Stimulated activated CD8-positive, alpha-beta memory T cell treated with anti-CD3 and anti-CD28 coated beads, Interleukin-4, amount 100 ng/mL, for 1 hour (primary cell): ENCODE data around the gene C1orf52.
"Not testable (repeated sequence)": the region's sequence is repeated elsewhere in the genome, so short reads cannot be mapped to it uniquely, and the experiment has no call there.

Experiments used
- DNase-seq, 2 donors: peaks; one replicate each; pipeline ENCODE4 v3.0.0-alpha.2; 2020; ENCODE audit warnings: low read depth in 2 of 2, low spot score in 1 of 2

C1orf52 gene

GRCh38 chr1:85278853-85279314 lies 19.4 kb upstream of the C1orf52 start:
- DNase-seq, result no peak

GRCh38 chr1:85277802-85278201 lies 18.3 kb upstream of the C1orf52 start:
- no peak for DNase-seq

- DNase-seq, result no peak
These were observed 17.6 kb upstream of the C1orf52 start for GRCh38 chr1:85276978-85277639.

DNA sequence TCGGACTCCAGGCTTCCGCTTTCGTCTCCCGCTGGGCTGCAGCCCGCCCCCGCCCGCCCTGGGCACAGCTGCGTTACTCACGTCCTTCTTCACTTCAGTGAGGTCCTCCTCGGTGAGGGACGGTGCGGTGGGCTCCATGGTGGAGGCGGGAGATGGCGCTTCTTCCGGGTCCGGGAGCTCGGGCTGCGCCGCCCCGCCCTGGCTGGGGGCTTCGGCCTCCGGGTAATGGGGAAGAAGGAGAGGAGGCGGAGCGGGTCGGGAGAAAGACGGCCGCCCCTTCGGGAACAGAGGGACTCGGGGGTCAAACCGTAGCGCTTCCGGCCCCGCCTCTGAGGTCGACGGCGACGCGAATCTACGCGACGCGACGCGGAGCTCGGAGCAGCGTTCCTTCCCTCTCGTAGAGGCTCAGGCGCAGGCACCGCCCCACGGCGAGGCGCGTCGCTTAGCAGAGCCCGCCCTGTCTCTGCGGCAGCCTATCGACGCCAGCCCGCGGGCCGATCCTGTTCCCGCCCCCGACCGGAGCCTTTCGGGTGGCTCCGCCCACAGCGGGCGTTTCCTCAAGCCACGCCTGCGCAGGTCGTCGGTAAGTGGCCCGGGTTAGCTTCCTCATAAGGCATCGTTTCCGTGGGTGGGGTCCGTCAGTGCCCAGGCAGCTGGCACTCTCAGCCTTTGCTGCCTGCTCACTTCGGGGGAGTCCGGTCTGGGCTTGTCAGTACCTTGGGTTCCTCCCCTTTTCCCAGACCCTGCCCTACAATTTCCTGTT lies 16.9 kb upstream of the C1orf52 start, which contains the start of gene BCL10:
TSS of gene BCL10 (minus strand) at position 418 of the 763 bp plus-strand sequence. CDS start at position 138, 280 bp downstream.
- peak; percentile 91 to 96 for DNase-seq

DNA sequence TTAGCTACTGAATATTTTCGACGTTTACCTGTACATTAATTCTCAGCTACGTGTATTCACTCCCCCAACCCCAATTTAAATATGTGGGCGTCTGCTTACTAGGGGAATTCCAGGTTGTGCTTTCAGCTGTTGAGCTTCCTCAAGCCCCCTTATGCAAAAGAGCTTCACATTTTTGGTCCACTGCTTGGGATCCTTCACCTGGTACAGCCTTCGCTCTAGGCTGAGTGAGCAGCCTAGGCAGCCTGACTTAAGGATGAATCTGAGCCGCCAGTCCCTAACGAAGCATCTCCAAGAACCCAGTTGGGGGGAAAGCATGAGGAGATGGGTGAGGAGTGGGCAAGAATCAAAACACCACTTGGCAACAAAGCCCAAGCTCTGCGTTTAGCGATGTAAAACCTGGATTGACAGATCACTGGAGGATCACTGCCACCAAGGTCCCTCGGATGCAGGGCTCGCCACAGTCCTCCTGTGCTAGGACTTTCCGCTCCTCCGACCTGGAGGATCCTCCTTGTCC lies 16.3 kb upstream of the C1orf52 start:
- DNase-seq, result no peak

- no peak for DNase-seq
These were observed 15.5 kb upstream of the C1orf52 start for GRCh38 chr1:85274969-85275453.

DNA sequence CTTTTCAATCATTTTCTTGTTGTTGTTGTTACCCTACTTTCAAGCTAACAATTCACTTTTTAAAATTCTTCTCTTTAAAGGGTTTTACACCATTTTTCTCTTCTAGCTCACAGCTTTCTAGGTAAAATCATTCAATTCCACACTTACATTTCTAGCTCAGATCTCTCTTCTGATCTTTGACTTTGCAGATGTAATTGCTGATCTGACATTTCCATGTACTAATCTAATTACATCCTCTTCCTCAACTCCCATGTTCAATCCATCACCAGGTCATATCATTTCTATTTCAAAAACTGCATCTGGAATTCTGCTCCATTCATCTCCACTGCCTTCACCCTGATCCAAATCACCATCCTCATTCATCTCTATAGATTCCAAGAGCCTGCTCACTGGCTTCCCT lies 13.9 kb upstream of the C1orf52 start:
- DNase-seq, result no peak

- DNase-seq, result no peak
These were observed 9.5 kb upstream of the C1orf52 start for GRCh38 chr1:85268801-85269585.

DNA sequence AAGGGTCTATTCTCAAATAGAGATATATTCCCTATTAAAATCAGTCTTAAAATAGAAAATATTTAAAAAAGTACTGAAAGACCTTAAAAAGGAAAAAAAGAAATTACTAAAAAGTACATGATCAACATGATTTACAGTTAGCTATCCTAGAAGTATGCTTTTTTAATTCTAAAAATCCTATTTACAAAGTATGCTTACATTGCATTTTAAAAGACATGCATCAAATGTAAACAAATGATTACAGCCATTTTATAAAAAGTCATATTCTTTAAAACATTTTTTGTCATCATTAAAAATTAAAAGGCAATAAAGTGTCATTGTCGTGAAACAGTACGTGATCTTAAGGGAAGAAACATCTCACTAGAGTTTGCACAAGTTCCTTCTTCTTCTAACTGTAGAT lies 7.9 kb upstream of the C1orf52 start:
- DNase-seq, result no peak

DNA sequence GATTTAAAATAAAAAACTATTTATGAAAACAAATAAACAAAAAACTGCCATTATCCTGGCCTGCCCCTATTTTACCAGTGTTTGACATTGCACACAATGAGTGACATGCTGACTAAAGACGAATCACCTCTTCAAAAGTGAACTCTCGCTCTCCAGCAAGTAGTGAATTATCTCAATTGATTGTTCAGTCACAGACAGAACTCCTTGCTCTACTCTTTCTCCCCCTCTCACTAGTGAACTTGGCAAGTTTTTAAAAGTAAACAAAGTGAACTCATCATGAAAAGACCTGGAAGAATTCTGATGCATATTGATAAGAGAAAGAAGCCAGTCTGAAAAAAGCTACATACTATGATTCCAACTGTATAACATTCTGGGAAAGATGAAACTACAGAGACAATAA lies 4.7 kb upstream of the C1orf52 start:
- no peak for DNase-seq

- DNase-seq, result no peak
These were observed 3.5 kb upstream of the C1orf52 start for GRCh38 chr1:85262985-85263384.

- DNase-seq, result no peak
These were observed 431 bp upstream of the C1orf52 start for GRCh38 chr1:85259912-85260274.

DNA sequence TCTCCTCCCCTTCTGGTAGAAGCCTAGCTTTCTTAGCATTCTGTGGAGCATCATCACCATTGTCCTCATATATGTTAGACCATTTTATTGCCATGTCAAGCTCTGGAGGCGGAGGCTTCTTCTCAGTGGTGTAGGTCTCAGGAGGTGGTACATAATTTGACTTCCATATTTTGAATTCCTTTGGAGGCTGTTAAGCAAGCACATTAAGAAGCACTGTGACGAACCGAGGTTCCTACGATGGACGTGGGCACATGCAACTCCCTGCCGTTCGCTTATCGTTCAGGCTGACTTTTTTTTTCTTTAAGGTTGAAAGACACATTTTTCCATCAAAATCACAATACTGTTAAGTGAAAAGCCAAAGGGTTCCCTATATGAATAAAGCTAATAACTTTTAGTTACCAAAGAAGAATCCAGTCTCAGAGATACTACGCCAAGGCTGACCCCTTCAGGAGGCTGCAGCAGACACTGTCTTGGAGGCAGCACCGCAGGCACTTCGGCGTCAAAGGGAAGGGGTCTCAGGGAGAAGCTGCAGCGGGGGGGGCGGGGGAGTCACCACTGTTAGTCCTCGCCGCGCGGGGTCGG lies 835 bp downstream of the C1orf52 start:
- DNase-seq, result no peak

- DNase-seq, result not testable (repeated sequence)
These were observed 10.4 kb downstream of the C1orf52 start for GRCh38 chr1:85249042-85249441.

- no peak for DNase-seq
These were observed 13.6 kb downstream of the C1orf52 start for GRCh38 chr1:85245891-85246290.

DNA sequence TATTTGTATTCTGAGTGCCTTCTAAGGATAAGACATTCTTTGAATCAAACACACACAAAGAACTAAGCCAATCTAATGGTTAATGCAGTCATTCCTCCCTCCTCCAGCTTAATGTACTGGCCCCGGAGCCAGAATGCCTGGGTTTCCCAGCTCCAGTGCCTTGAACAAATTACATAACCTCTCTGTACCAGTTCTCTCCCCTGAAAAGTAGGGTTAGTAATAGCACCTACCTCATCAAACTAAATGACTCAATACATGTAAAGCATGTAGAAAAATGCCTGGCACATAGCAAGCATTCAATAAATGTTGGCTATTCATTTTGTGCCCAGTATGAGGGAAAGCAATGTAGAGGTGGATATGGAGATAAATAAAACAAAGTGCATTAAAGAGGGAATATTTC lies 14.0 kb downstream of the C1orf52 start:
- DNase-seq, result no peak

GRCh38 chr1:85244271-85245061 lies 15.0 kb downstream of the C1orf52 start:
- DNase-seq, result no peak

- no peak for DNase-seq
These were observed 16.1 kb downstream of the C1orf52 start for GRCh38 chr1:85243372-85243771.

DNA sequence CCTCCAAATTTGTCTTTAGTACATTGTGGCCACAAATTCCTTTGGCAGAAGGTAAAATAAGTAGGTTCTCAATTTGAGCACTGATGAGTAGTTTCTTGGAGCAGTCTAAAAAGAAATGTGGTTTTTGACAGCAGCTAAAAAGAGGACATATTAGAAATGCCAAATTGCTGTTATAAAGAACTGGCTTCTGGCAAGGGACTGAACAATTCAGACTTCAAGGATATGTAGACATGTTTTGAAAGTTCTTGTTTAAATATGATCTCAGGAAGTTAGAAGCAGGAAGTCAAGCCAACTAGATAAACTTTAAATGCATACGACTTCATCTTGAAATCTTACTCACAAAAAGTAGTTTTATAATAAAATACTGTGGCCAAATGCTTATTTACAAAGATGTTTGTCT lies 18.8 kb downstream of the C1orf52 start:
- no peak for DNase-seq

DNA sequence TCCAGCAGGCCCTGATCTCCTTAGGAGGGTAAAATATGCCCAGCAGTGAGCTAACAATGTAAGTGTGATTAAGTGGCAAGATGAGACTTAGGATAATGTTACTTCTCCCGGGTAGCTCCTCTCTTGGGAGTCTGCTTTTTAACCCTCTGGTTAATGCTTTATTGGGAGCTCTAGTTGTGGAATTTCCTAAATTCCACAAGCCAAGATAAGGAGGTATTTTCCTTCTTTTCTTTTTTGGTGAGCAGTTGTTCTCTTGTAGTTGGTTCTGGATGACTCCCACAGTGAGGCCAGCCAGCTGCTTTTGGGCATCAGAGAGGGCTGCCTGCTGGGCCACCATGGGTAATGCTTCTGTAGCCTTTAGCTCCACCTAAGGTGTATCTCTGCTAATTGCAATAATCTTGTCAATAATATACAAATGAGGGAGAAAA lies 19.3 kb downstream of the C1orf52 start:
- no peak for DNase-seq
